Spleen (tissue), 11 donors: ENCODE results near the gene PDE1A. TPM values are rescaled to one million over a fixed set of nuclear protein-coding genes. Genes with fewer than 3 reads are reported as not detected.

Source experiments
- DNase-seq: peaks from one replicate; pipeline ENCODE4 v3.0.0-alpha.2; 2020
- H3K27ac ChIP-seq, 8 donors: fragments of 200-600 bp; sonication (generic) in 7 of 8; 1 replicate in 4 of 8; 2 replicates in 4 of 8; pipeline versions ENCODE4 v1.5.0 to v1.8.0; 2016 to 2021; ENCODE audit warnings: inconsistent platforms in 4 of 8, mild to moderate bottlenecking in 4 of 8, moderate library complexity in 1 of 8
- H3K27me3 ChIP-seq, 7 donors: fragments of 200-600 bp; sonication (generic) in 6 of 7; replicated peaks in 1 of 7; 1 replicate in 4 of 7; 2 replicates in 3 of 7; pipeline versions ENCODE4 v1.5.0 to v1.8.0; 2016 to 2021; ENCODE audit warnings: inconsistent platforms in 3 of 7, mild to moderate bottlenecking in 1 of 7
- H3K36me3 ChIP-seq, 6 donors: fragments of 200-600 bp; sonication (generic) in 5 of 6; 1 replicate in 4 of 6; 2 replicates in 2 of 6; pipeline versions ENCODE4 v1.5.0 to v1.8.0; 2016 to 2021; ENCODE audit warnings: inconsistent platforms in 2 of 6
- H3K4me1 ChIP-seq, 6 donors: fragments of 200-600 bp; sonication (generic) in 5 of 6; 1 replicate in 3 of 6; 2 replicates in 3 of 6; pipeline versions ENCODE4 v1.5.0 to v1.8.0; 2016 to 2021; ENCODE audit warnings: inconsistent platforms in 3 of 6
- H3K4me3 ChIP-seq, 8 donors: fragments of 200-600 bp; sonication (generic) in 7 of 8; 1 replicate in 4 of 8; 2 replicates in 4 of 8; pipeline versions ENCODE4 v1.5.0 to v1.8.0; 2016 to 2021; ENCODE audit warnings: inconsistent platforms in 4 of 8, mild to moderate bottlenecking in 4 of 8, moderate library complexity in 2 of 8
- H3K9me3 ChIP-seq, 8 donors: fragments of 200-600 bp; sonication (generic) in 7 of 8; 1 replicate in 4 of 8; 2 replicates in 4 of 8; pipeline versions ENCODE4 v1.5.0 to v1.8.0; 2016 to 2021; ENCODE audit warnings: inconsistent platforms in 4 of 8
- POLR2A ChIP-seq, 3 donors: fragments of 450-650 bp; IDR thresholded peaks; one replicate each; pipeline ENCODE4 v1.5.1; 2017; ENCODE audit warnings: antibody characterized with exemption in 3 of 3, mild to moderate bottlenecking in 1 of 3
- POLR2AphosphoS5 ChIP-seq, 3 donors: sonication (generic); formaldehyde crosslinking; IDR thresholded peaks; one replicate each; pipeline ENCODE4 v1.5.1; 2017; ENCODE audit warnings: antibody characterized with exemption in 3 of 3
- WGBS, 5 donors: extraction: QIAGEN DNeasy Blood & Tissue Kit in 3 of 5; methylation state at CpG; one replicate each; pipeline versions ENCODE4 v1.1.5 to v1.1.7; 2013 to 2018; 5-methylcytosine and 5-hydroxymethylcytosine counted together
- intact Hi-C: fragments of 100-400 bp; cut with DNase I; formaldehyde crosslinking; loops from one replicate; pipeline ENCODE4 v1.15.0; 2023; ENCODE audit warnings: low total_unique reads
- polyA plus RNA-seq, 3 donors: library from polyadenylated mRNA; stranded (reverse); fragments of 200-250 nt; gene quantifications; one replicate each; pipeline ENCODE4 v1.2.1, GENCODE V29; 2013
- total RNA-seq, 7 donors: library from RNA; depleted of rRNA in 3 of 7; stranded (reverse); fragments of >200 nt in 3 of 7; fragmentation: NEBNext Ultra II Directional in 4 of 7; extraction: Animal tissue kit (Norgen Biotek cat#: 25700) in 4 of 7; gene quantifications; one replicate each; pipeline versions ENCODE4 v1.1.0 to v1.2.1, GENCODE V29; 2016 to 2021
- TF ChIP-seq, protein P1 (sequence below), 11 experiments: fragments of 200-600 bp in 7 of 11; fragments of 450-650 bp in 4 of 11; sonication (generic) in 4 of 11; IDR thresholded peaks in 8 of 11; conservative IDR thresholded peaks in 3 of 11; 1 replicate in 7 of 11; 2 replicates in 4 of 11; pipeline versions ENCODE4 v1.4.0 to v1.8.0; 2016 to 2021; ENCODE audit warnings: antibody characterized with exemption in 11 of 11, inconsistent platforms in 4 of 11, mild to moderate bottlenecking in 1 of 11
- donor health status: healthy with polysubstance abuse.
- donor health status: DM: no; HTN: no; CAD: no; lungs with moderate emphysema.
- donor health status: DM: no; HTN: no; CAD: no.
- donor health status: Bipolar disorder and iron deficiency.
- donor health status: healthy.
- donor health status: DM: no; HTN: no; CAD: no.
- donor health status: DM: yes; HTN: yes; CAD: no.

The PDE1A gene
- total and polyA plus RNA-seq, 10 donors = 1.5 to 7.8 (median 2.8) TPM

DNA sequence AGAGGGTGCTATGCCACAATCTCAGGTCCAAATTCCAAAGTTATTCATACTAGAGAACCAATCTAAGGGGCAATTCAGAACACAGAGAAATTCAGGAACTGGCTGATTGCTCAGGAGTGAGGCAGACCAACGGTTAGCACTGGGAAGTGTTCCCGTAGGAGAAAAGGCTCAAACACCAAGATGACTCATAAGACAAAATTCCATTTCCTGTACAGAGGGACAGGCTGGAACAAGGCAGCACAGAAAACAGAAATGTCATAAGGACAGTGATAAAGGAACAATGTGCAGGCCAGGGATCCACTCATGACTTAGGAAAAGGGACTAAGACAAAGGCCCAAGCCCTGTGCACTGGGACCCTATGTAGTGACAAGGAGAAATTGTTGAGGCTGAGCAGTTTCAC, 54.2 kb downstream of the PDE1A start:
- no peak overlapping the region for H3K4me3 ChIP-seq
- DNase-seq = no peak
- intact Hi-C loops = no loop called here
- peaks cover 0 to 3% (median 0%) of the 10 kb centered on the region in 6 donors for H3K4me1 ChIP-seq
- TF ChIP-seq POLR2AphosphoS5 (IDR thresholded peaks at IDR 0.05) (peak in 1 of 3 donors; percentile 19), POLR2A (IDR thresholded peaks at IDR 0.05) (no peak)
- TF ChIP-seq, protein P1, sequence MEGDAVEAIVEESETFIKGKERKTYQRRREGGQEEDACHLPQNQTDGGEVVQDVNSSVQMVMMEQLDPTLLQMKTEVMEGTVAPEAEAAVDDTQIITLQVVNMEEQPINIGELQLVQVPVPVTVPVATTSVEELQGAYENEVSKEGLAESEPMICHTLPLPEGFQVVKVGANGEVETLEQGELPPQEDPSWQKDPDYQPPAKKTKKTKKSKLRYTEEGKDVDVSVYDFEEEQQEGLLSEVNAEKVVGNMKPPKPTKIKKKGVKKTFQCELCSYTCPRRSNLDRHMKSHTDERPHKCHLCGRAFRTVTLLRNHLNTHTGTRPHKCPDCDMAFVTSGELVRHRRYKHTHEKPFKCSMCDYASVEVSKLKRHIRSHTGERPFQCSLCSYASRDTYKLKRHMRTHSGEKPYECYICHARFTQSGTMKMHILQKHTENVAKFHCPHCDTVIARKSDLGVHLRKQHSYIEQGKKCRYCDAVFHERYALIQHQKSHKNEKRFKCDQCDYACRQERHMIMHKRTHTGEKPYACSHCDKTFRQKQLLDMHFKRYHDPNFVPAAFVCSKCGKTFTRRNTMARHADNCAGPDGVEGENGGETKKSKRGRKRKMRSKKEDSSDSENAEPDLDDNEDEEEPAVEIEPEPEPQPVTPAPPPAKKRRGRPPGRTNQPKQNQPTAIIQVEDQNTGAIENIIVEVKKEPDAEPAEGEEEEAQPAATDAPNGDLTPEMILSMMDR (IDR thresholded peaks at IDR 0.05 in 8 of 11, conservative IDR thresholded peaks at IDR 0.05 in 3 of 11) = no peak
- peak overlapping the region in 5 of 8 donors; percentile 52 to 72 (median 62) for H3K27ac ChIP-seq
- peaks cover 0 to 38% (median 25%) of the 10 kb centered on the region in 8 donors for H3K9me3 ChIP-seq
- WGBS, 5 donors = 41 to 67% (median 57%) methylated on average over 2 of the region's 2 CpGs
- no peaks in the 10 kb centered on the region for H3K36me3 ChIP-seq
- no peaks in the 10 kb centered on the region for H3K27me3 ChIP-seq

DNA sequence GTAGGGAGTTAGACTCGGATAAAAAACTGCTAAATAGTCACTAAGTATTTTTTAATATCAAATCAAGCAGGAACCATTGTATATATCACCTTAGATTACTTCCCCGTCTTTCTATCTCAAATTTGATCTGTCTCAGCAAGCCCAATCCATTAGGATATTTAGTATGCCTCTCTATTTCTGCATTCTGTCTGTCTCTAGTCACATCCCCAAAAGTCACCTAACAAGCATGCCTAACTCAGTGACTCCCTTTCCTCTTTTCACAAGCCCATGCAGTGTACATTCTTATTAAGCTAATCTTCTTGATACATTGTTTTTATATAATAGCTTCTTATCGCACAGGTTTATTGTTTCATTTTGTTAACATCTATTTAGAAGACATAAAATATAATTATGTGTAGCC, 57.8 kb downstream of the PDE1A start:
- Histone ChIP-seq H3K4me3 (no peak overlapping the region), H3K4me1 (peaks cover 0 to 3% (median 0%) of the 10 kb centered on the region in 6 donors), H3K27ac (no peak overlapping the region), H3K9me3 (peaks cover 0 to 8% (median 0%) of the 10 kb centered on the region in 8 donors), H3K36me3 (no peaks in the 10 kb centered on the region), H3K27me3 (no peaks in the 10 kb centered on the region)
- intact Hi-C loops = no loop called here
- WGBS, 5 donors = 84 to 94% (median 90%) methylated on average over 3 of the region's 3 CpGs
- TF ChIP-seq POLR2AphosphoS5 (IDR thresholded peaks at IDR 0.05) = no peak
- no peak for TF ChIP-seq POLR2A (IDR thresholded peaks at IDR 0.05)
- TF ChIP-seq, protein P1 (IDR thresholded peaks at IDR 0.05 in 8 of 11, conservative IDR thresholded peaks at IDR 0.05 in 3 of 11) = no peak
- DNase-seq = no peak

DNA sequence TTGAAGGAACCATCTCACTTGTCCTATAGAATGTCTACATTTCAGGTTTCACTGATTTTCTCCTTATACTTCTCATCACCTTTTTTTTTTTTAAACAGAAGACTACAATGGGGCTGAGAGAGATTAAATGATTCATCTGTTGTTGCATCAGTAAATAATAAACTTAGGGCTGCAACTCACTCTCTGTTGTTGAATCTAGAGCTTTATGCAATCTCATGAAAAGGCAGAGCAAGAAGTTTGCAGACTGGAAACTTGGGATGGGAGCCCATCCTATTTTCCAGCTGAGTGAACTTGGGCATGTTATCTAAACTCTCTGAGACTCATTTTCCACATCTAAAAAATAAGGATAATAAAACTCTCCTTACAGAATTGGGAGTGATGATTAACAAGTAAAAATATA, 58.4 kb downstream of the PDE1A start:
- Histone ChIP-seq H3K9me3 (peaks cover 0 to 8% (median 0%) of the 10 kb centered on the region in 8 donors), H3K4me3 (no peak overlapping the region), H3K36me3 (no peaks in the 10 kb centered on the region), H3K27ac (no peak overlapping the region), H3K27me3 (no peaks in the 10 kb centered on the region), H3K4me1 (peaks cover 0 to 3% (median 0%) of the 10 kb centered on the region in 6 donors)
- no peak for DNase-seq
- TF ChIP-seq POLR2AphosphoS5 (IDR thresholded peaks at IDR 0.05) (no peak), POLR2A (IDR thresholded peaks at IDR 0.05) (no peak)
- intact Hi-C loops = no loop called here

GRCh38 chr2:182367401-182367800, 59.4 kb downstream of the PDE1A start:
- no peaks in the 10 kb centered on the region for H3K9me3 ChIP-seq
- TF ChIP-seq POLR2A (IDR thresholded peaks at IDR 0.05) (no peak), POLR2AphosphoS5 (IDR thresholded peaks at IDR 0.05) (no peak)
- TF ChIP-seq, protein P1 (IDR thresholded peaks at IDR 0.05 in 8 of 11, conservative IDR thresholded peaks at IDR 0.05 in 3 of 11) = no peak
- no peak overlapping the region for H3K4me3 ChIP-seq
- WGBS, 5 donors = 88 to 94% (median 92%) methylated on average over 2 of the region's 2 CpGs
- no peaks in the 10 kb centered on the region for H3K36me3 ChIP-seq
- H3K27ac ChIP-seq = no peak overlapping the region
- intact Hi-C loops = no loop called here
- H3K27me3 ChIP-seq = no peaks in the 10 kb centered on the region
- DNase-seq = no peak
- H3K4me1 ChIP-seq = peaks cover 0 to 2% (median 0%) of the 10 kb centered on the region in 6 donors

GRCh38 chr2:182366628-182367027, 60.2 kb downstream of the PDE1A start:
- no peak for DNase-seq
- TF ChIP-seq, protein P1 (IDR thresholded peaks at IDR 0.05 in 8 of 11, conservative IDR thresholded peaks at IDR 0.05 in 3 of 11) = no peak
- TF ChIP-seq POLR2A (IDR thresholded peaks at IDR 0.05) (no peak), POLR2AphosphoS5 (IDR thresholded peaks at IDR 0.05) (no peak)
- Histone ChIP-seq H3K36me3 (no peaks in the 10 kb centered on the region), H3K27me3 (no peaks in the 10 kb centered on the region), H3K9me3 (no peaks in the 10 kb centered on the region), H3K27ac (no peak overlapping the region), H3K4me1 (no peaks in the 10 kb centered on the region), H3K4me3 (no peak overlapping the region)
- intact Hi-C loops = no loop called here
- 66 to 82% (median 78%) methylated on average over 4 of the region's 4 CpGs for WGBS, 5 donors
